IMR-90 (cell line): ENCODE data around the gene RCAN2.

Experiments
- BHLHE40 ChIP-seq: fragments of 150-350 bp; IDR thresholded peaks from 2 replicates; pipeline ENCODE4 v1.6.1; 2016; ENCODE audit warnings: mild to moderate bottlenecking, low read depth, low read length
- FOS ChIP-seq: fragments of 150-350 bp; IDR thresholded peaks from 2 replicates; pipeline ENCODE4 v1.6.1; 2016; ENCODE audit warnings: low read depth, low read length
- MAFK ChIP-seq: IDR thresholded peaks from 2 replicates; pipeline ENCODE4 v1.6.1; 2012; ENCODE audit warnings: low read depth, low read length, improper control_type of control experiment
- MAZ ChIP-seq: IDR thresholded peaks from 2 replicates; pipeline ENCODE4 v1.6.1; 2012; ENCODE audit warnings: low read depth, mild to moderate bottlenecking, low read length, improper control_type of control experiment, moderate library complexity, borderline replicate concordance
- NFE2L2 ChIP-seq: fragments of 150-350 bp; IDR thresholded peaks from 2 replicates; pipeline ENCODE4 v1.6.1; 2016; ENCODE audit warnings: low read depth, mild to moderate bottlenecking, low read length
- POLR2A ChIP-seq: IDR thresholded peaks from 2 replicates; pipeline ENCODE4 v1.6.1; 2012; ENCODE audit warnings: mild to moderate bottlenecking, low read depth, low read length
- RCOR1 ChIP-seq: IDR thresholded peaks from 2 replicates; pipeline ENCODE4 v1.6.1; 2012; ENCODE audit warnings: mild to moderate bottlenecking, low read length, improper control_type of control experiment; ENCODE audit not compliant: insufficient replicate concordance
- TF ChIP-seq, protein P1 (sequence below): conservative IDR thresholded peaks from 2 replicates; pipeline ENCODE4 v1.5.1; 2012; ENCODE audit warnings: mild to moderate bottlenecking, low read depth, low read length, improper control_type of control experiment

DNA sequence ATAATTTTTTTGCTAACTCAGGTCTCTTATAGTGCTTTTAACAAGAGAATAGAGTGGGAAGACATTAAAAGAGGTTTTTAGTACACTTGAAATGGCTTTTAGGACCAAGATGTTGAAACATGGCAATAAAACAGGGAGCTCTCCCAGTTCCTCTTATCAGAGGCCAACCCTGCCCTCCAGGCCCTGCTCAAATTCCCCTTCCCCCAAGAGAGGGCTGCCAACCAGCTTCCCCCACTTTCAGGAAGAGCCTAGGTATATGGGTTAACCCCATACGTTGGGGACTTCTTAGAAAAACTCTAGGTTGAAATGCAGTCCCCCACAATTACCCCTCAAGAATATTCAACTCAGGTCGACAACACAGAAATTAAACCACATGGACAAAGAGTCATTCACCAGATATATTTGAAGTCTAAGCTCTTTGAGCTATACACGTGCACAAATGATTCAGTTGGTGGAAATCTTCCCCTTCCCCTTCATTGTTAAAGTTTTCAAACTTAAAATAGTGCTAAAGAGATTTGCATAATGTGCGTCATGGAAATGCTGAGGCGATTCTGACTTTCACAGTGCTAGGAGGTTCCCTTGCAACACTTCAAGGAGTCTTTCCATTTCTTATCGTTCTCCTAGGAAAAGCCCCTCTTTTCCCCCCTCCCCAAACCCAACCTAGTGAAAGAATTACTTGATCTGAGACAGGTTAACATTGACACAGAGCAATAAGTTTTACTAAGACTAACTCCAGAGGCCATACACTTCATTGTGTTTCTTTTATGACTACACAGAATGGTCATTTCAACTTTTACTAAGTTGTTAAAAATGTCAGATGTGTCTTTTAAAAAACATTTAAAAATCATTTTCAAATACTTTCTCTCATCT, 270.7 kb downstream of the RCAN2 start:
- TF ChIP-seq POLR2A (no peak), BHLHE40 (no peak), RCOR1 (no peak), FOS (no peak), MAFK (no peak), NFE2L2 (no peak), MAZ (no peak)
- TF ChIP-seq, protein P1, sequence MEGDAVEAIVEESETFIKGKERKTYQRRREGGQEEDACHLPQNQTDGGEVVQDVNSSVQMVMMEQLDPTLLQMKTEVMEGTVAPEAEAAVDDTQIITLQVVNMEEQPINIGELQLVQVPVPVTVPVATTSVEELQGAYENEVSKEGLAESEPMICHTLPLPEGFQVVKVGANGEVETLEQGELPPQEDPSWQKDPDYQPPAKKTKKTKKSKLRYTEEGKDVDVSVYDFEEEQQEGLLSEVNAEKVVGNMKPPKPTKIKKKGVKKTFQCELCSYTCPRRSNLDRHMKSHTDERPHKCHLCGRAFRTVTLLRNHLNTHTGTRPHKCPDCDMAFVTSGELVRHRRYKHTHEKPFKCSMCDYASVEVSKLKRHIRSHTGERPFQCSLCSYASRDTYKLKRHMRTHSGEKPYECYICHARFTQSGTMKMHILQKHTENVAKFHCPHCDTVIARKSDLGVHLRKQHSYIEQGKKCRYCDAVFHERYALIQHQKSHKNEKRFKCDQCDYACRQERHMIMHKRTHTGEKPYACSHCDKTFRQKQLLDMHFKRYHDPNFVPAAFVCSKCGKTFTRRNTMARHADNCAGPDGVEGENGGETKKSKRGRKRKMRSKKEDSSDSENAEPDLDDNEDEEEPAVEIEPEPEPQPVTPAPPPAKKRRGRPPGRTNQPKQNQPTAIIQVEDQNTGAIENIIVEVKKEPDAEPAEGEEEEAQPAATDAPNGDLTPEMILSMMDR: no peak
